Body of pancreas (tissue), 4 donors: ENCODE results near the gene MELTF.

Experiments used
- POLR2A ChIP-seq, 3 donors: fragments of 450-650 bp; IDR thresholded peaks; one replicate each; pipeline ENCODE4 v1.6.1; 2016; ENCODE audit warnings: antibody characterized with exemption in 3 of 3, mild to moderate bottlenecking in 2 of 3
- TF ChIP-seq, protein P1 (sequence below), 7 experiments: fragments of 450-650 bp in 4 of 7; fragments of 200-600 bp in 3 of 7; sonication (generic) in 3 of 7; IDR thresholded peaks; one replicate each; pipeline ENCODE4 v1.5.1; 2016 to 2019; ENCODE audit warnings: antibody characterized with exemption in 7 of 7

DNA sequence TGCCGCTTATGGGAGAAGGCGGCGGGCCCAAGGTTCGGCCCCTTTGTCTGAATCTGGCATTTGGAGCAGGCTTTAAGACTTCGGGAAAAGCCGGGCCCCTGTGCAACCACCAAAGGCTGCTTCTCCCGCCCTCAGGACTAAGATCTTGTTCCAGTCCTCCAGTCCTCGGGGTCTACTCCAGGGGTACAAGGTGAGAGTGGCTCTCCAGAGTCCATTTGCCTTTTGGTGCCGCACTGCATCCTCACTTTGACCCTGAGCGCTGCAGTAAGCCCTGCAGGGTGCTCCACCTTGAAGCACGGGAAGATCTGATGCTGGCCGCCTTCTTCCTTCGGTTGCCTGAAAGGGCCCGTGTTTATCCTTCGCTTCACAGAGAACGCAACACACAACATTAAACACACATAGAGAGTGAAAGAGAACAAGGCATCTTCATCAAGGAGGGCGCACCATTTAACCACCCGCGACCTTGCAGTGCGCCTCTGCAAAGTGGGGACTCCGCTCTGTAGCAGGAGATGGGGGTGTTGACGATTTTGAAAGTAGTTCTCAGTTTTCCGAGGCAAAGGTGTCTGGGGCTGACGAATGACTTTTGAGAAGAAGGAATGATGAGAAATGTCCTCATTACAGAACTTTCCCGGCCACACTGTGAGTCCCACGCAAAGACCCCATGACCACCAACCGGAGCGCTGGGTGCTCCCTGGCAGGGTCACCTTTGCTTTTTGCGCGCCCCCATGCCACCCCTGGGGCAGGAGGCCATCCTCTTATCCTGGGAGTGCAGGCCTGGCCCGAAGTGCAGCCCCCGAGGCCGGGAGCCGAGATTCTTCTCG lies 62.0 kb downstream of the MELTF start:
- TF ChIP-seq, protein P1, sequence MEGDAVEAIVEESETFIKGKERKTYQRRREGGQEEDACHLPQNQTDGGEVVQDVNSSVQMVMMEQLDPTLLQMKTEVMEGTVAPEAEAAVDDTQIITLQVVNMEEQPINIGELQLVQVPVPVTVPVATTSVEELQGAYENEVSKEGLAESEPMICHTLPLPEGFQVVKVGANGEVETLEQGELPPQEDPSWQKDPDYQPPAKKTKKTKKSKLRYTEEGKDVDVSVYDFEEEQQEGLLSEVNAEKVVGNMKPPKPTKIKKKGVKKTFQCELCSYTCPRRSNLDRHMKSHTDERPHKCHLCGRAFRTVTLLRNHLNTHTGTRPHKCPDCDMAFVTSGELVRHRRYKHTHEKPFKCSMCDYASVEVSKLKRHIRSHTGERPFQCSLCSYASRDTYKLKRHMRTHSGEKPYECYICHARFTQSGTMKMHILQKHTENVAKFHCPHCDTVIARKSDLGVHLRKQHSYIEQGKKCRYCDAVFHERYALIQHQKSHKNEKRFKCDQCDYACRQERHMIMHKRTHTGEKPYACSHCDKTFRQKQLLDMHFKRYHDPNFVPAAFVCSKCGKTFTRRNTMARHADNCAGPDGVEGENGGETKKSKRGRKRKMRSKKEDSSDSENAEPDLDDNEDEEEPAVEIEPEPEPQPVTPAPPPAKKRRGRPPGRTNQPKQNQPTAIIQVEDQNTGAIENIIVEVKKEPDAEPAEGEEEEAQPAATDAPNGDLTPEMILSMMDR (IDR thresholded peaks at IDR 0.05): no peak
- TF ChIP-seq POLR2A (IDR thresholded peaks at IDR 0.05): no peak
